Left lung (tissue), 10 donors: ENCODE results near the gene UVRAG. TPM values are rescaled to one million over a fixed set of nuclear protein-coding genes. Genes with fewer than 3 reads are reported as not detected.

Source experiments
- ATAC-seq: fragments of 200-7000 bp; cut with Tn5 transposase; one replicate; pipeline ENCODE4 v1.9.1; 2020; ENCODE audit warnings: moderate library complexity
- DNase-seq, 4 donors: peaks; one replicate each; pipeline ENCODE4 v3.0.0-alpha.2; 2013 to 2020
- H3K27ac ChIP-seq, 2 donors: fragments of 200-600 bp; sonication (generic) in 1 of 2; one replicate each; pipeline versions ENCODE4 v1.5.0 to v1.8.0; 2020 to 2021
- H3K27me3 ChIP-seq, 2 donors: fragments of 200-600 bp; sonication (generic) in 1 of 2; one replicate each; pipeline versions ENCODE4 v1.5.0 to v1.8.0; 2020 to 2021
- H3K36me3 ChIP-seq, 2 donors: fragments of 200-600 bp; sonication (generic) in 1 of 2; one replicate each; pipeline versions ENCODE4 v1.5.0 to v1.8.0; 2020 to 2021
- H3K4me1 ChIP-seq, 2 donors: fragments of 200-600 bp; one replicate each; pipeline ENCODE4 v1.8.0; 2021
- H3K4me3 ChIP-seq, 2 donors: fragments of 200-600 bp; sonication (generic) in 1 of 2; one replicate each; pipeline versions ENCODE4 v1.5.0 to v1.8.0; 2020 to 2021; ENCODE audit warnings: mild to moderate bottlenecking in 1 of 2
- H3K9me3 ChIP-seq, 2 donors: fragments of 200-600 bp; sonication (generic) in 1 of 2; one replicate each; pipeline versions ENCODE4 v1.5.0 to v1.8.0; 2020 to 2021
- CTCF ChIP-seq, 2 donors: fragments of 200-600 bp; sonication (generic) in 1 of 2; IDR thresholded peaks; one replicate each; pipeline versions ENCODE4 v1.5.0 to v1.8.0; 2021; ENCODE audit warnings: antibody characterized with exemption in 2 of 2
- intact Hi-C, 2 donors: fragments of 100-400 bp; cut with DNase I; formaldehyde crosslinking; loops; one replicate each; pipeline versions ENCODE4 v1.11.2 to v1.14.2; 2022
- polyA plus RNA-seq, 6 donors: library from polyadenylated mRNA; unstranded; fragments of 120-200 nt; gene quantifications; one replicate each; pipeline ENCODE4 v1.2.1, GENCODE V29; 2013; ENCODE audit not compliant: insufficient read length in 6 of 6
- total RNA-seq, 2 donors: library from RNA; stranded (reverse); fragmentation: NEBNext Ultra II Directional; extraction: Animal tissue kit (Norgen Biotek cat#: 25700); gene quantifications; one replicate each; pipeline ENCODE4 v1.2.1, GENCODE V29; 2021
- donor health status: DM: no; HTN: yes; CAD: no.
- donor health status: DM: no; HTN: no; CAD: no.

The UVRAG gene
- total and polyA plus RNA-seq, 8 donors: 19.3 to 36.0 (median 22.3) TPM

- TF ChIP-seq CTCF (IDR thresholded peaks at IDR 0.05): no peak
- ATAC-seq: no peak
These were observed 300.5 kb downstream of the UVRAG start for GRCh38 chr11:76115555-76115954.

GRCh38 chr11:76119032-76119431 lies 304.0 kb downstream of the UVRAG start:
- Histone ChIP-seq H3K4me3 (no peak overlapping the region), H3K27ac (peak overlapping the region in 1 of 2 donors; percentile 40), H3K9me3 (no peaks in the 10 kb centered on the region), H3K4me1 (peaks cover 26 to 30% of the 10 kb centered on the region in 2 donors), H3K36me3 (peaks cover 0 to 17% of the 10 kb centered on the region in 2 donors), H3K27me3 (no peaks in the 10 kb centered on the region)
- DNase-seq: no peak
- no peak for TF ChIP-seq CTCF (IDR thresholded peaks at IDR 0.05)
- ATAC-seq: no peak
- intact Hi-C loops: no loop called here

More at GRCh38 chr11:76115555-76115954, 300.5 kb downstream of the UVRAG start:
- no peak overlapping the region for H3K4me3 ChIP-seq
- H3K27ac ChIP-seq: no peak overlapping the region
- H3K9me3 ChIP-seq: no peaks in the 10 kb centered on the region
- DNase-seq: no peak
- intact Hi-C loops: no loop called here
- H3K36me3 ChIP-seq: peaks cover 0 to 17% of the 10 kb centered on the region in 2 donors
- peaks cover 10 to 21% of the 10 kb centered on the region in 2 donors for H3K4me1 ChIP-seq
- no peaks in the 10 kb centered on the region for H3K27me3 ChIP-seq

- Histone ChIP-seq H3K36me3 (peaks cover 0 to 17% of the 10 kb centered on the region in 2 donors), H3K27me3 (no peaks in the 10 kb centered on the region), H3K4me3 (no peak overlapping the region), H3K4me1 (peaks cover 33 to 36% of the 10 kb centered on the region in 2 donors), H3K9me3 (no peaks in the 10 kb centered on the region), H3K27ac (peak overlapping the region in 1 of 2 donors; percentile 40)
- ATAC-seq (peak; percentile 48), DNase-seq (no peak)
- intact Hi-C loops: no loop called here
- TF ChIP-seq CTCF (IDR thresholded peaks at IDR 0.05): no peak
These were observed 304.8 kb downstream of the UVRAG start for GRCh38 chr11:76119779-76120178.

GRCh38 chr11:76120513-76121101 lies 305.6 kb downstream of the UVRAG start:
- DNase-seq (peak in 2 of 4 donors; percentile 69), ATAC-seq (peak; percentile 25)
- no peaks in the 10 kb centered on the region for H3K9me3 ChIP-seq
- no peak overlapping the region for H3K4me3 ChIP-seq
- no peaks in the 10 kb centered on the region for H3K27me3 ChIP-seq
- TF ChIP-seq CTCF (IDR thresholded peaks at IDR 0.05): no peak
- peaks cover 34 to 44% of the 10 kb centered on the region in 2 donors for H3K4me1 ChIP-seq
- H3K36me3 ChIP-seq: peaks cover 0 to 17% of the 10 kb centered on the region in 2 donors
- peak overlapping the region; percentile 14 to 40 for H3K27ac ChIP-seq
- intact Hi-C loops: no loop called here

GRCh38 chr11:76123248-76123647 lies 308.2 kb downstream of the UVRAG start:
- peaks cover 34 to 44% of the 10 kb centered on the region in 2 donors for H3K4me1 ChIP-seq
- no peaks in the 10 kb centered on the region for H3K27me3 ChIP-seq
- DNase-seq (no peak), ATAC-seq (peak; percentile 48)
- no peaks in the 10 kb centered on the region for H3K9me3 ChIP-seq
- no peak for TF ChIP-seq CTCF (IDR thresholded peaks at IDR 0.05)
- H3K36me3 ChIP-seq: no peaks in the 10 kb centered on the region
- intact Hi-C loops: no loop called here
- no peak overlapping the region for H3K4me3 ChIP-seq
- no peak overlapping the region for H3K27ac ChIP-seq
